ENCODE data around the gene FHIT.
"Not testable (repeated sequence)": the region's sequence is repeated elsewhere in the genome, so short reads cannot be mapped to it uniquely, and the experiment has no call there.

FHIT gene

DNA sequence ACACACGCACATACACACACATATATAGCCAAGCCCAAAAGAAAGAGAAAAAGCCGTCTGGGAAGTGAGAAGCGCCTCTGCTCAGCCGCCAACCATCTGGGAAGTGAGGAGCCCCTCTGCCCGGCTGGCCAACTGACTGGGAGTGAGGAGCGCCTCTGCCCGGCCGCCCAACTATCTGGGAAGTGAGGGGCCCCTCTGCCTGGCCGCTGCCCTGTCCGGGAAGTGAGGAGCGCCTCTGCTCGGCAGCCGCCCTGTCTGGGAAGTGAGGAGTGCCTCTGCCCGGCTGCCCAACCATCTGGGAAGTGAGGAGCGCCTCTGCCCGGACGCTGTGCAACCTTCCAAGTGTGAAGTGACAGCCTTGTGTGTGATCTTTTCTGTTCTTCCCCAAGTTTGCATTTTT lies 49.2 kb downstream of the FHIT start:
- Mint-ChIP-seq H3K4me3 (no peak overlapping the region), H3K27ac (no peak overlapping the region), H3K9me3 (peaks cover 2% of the 10 kb centered on the region), H3K4me1 (ENCODE audit: low read depth) (no peaks in the 10 kb centered on the region), H3K27me3 (no peaks in the 10 kb centered on the region), H3K36me3 (ENCODE audit: low read depth) (no peaks in the 10 kb centered on the region)
- no peak for DNase-seq

DNA sequence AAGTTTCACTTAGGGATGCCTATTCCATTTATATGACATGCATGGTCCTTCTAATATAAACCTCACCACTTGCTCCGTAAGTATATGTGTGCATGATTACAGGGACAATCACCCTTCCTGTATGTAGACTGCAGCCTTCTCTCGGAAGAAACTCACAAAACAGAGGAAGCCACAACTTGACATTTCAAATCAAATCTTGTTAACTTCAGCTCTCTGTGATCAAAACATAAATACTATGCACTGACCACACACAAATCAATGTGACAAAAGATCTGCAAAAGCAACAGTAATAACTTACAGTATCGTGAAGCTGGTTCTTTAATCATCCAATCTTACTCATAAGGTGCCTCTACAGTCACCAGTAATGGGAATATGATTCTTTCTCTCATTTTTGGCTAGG lies 50.2 kb downstream of the FHIT start:
- H3K4me1 Mint-ChIP-seq (ENCODE audit: low read depth): no peaks in the 10 kb centered on the region
- no peaks in the 10 kb centered on the region for H3K36me3 Mint-ChIP-seq (ENCODE audit: low read depth)
- no peak overlapping the region for H3K4me3 Mint-ChIP-seq
- no peak for DNase-seq
- H3K27ac Mint-ChIP-seq: no peak overlapping the region
- H3K27me3 Mint-ChIP-seq: no peaks in the 10 kb centered on the region
- H3K9me3 Mint-ChIP-seq: no peaks in the 10 kb centered on the region

DNA sequence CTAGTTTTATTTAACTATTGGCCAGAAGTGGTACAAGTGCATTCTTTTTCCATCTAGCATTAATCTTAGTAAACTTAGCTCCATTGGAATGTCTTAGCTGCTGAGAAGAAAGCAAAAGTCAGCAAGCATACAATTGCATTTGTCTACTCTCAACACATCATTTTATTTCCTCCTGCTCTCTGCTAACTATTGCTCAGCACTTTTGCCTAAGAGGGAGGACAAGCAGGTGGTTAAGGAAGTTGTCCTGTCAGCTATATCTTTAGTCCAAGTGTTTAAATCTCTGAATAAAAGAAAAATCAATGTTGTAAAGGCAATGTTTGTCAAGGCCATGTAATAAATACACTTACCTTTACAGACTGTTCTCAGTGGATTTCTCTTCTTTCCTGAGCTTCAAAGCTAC lies 51.0 kb downstream of the FHIT start:
- no peaks in the 10 kb centered on the region for H3K9me3 Mint-ChIP-seq
- DNase-seq: no peak
- no peak overlapping the region for H3K27ac Mint-ChIP-seq
- H3K27me3 Mint-ChIP-seq: no peaks in the 10 kb centered on the region
- no peaks in the 10 kb centered on the region for H3K36me3 Mint-ChIP-seq (ENCODE audit: low read depth)
- H3K4me3 Mint-ChIP-seq: no peak overlapping the region
- no peaks in the 10 kb centered on the region for H3K4me1 Mint-ChIP-seq (ENCODE audit: low read depth)

DNA sequence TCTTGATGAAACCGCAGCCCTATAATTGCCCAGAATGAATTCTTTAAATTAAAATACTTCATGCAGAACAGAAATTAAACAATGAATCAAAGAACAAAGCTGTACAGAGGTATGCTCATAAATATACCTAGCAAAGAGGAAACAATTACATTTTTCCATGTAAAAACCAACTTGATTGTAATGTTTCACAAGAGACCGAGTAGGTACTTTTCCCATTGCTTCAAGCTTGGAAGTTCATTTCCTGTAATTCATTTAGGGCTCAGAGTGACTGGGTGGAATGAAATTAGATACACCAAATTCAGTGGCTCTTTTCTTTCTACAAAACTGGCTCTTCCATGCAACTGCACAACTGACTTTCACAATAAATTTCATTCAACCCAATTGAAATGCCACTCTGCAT lies 51.4 kb downstream of the FHIT start:
- Mint-ChIP-seq H3K36me3 (ENCODE audit: low read depth) (no peaks in the 10 kb centered on the region), H3K27ac (no peak overlapping the region), H3K9me3 (no peaks in the 10 kb centered on the region), H3K27me3 (no peaks in the 10 kb centered on the region), H3K4me1 (ENCODE audit: low read depth) (no peaks in the 10 kb centered on the region), H3K4me3 (no peak overlapping the region)
- DNase-seq: no peak

DNA sequence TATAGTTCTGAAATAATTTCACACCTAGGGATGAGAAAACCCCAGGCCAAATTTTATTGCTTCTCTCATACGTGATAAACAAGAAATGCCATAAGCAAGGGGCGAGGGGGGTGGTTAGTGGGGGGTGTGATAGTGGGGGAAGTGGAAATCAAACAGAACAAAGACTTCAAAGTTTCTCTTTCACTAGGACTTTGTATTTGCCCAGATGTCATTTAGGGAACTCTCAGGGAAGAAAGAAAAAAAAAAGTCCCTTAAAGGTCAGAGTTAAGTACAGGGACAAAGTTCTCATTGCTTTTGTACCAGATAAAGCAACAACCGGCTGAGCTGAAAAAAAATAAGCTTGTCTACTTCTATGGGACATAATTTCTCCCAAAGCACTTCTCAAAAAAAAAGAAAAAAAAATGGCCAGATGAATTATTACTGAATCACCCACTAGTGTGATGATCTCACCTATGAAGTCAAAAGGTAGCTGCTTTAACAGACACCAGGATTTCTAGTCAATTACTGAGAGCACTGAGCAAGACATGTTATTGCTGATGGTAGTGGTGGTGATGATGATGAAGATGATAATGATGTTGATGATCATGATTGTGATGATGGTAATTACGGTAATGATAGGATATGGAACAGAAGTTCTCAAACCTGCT lies 56.2 kb downstream of the FHIT start:
- Mint-ChIP-seq H3K27me3 (no peaks in the 10 kb centered on the region), H3K27ac (no peak overlapping the region), H3K36me3 (ENCODE audit: low read depth) (no peaks in the 10 kb centered on the region), H3K4me3 (no peak overlapping the region), H3K4me1 (ENCODE audit: low read depth) (no peaks in the 10 kb centered on the region), H3K9me3 (no peaks in the 10 kb centered on the region)
- no peak for DNase-seq

DNA sequence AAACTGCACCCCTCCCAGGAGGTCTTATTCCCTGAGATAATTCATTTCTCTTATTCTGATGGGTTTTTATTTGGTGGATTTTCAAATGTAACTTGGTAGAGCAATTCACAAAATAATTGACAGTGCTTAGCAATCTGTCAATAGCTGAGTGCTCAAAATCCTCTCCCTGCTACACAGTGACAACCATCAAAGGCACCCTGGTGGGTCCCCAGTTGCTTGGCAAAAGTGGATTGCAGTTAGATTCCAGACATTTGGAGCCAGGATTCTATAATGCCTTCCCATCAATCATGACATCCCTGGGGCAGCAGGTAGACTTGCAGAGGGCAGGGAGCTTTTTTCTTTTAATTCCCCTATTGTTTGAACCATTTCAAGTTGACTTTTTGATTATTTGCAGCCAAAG lies 59.0 kb downstream of the FHIT start:
- Mint-ChIP-seq H3K27ac (no peak overlapping the region), H3K9me3 (no peaks in the 10 kb centered on the region), H3K36me3 (ENCODE audit: low read depth) (no peaks in the 10 kb centered on the region), H3K4me3 (no peak overlapping the region), H3K4me1 (ENCODE audit: low read depth) (no peaks in the 10 kb centered on the region), H3K27me3 (no peaks in the 10 kb centered on the region)
- no peak for DNase-seq

DNA sequence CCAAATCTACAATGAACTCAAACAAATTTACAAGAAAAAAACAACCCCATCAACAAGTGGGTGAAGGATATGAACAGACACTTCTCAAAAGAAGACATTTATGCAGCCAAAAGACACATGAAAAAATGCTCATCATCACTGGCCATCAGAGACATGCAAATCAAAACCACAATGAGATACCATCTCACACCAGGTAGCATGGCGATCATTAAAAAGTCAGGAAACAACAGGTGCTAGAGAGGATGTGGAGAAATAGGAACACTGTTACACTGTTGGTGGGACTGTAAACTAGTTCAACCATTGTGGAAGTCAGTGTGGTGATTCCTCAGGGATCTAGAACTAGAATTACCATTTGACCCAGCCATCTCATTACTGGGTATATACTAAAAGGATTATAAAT lies 61.0 kb downstream of the FHIT start:
- not testable (repeated sequence) for H3K27ac Mint-ChIP-seq; H3K4me3 Mint-ChIP-seq; H3K9me3 Mint-ChIP-seq; H3K36me3 Mint-ChIP-seq (ENCODE audit: low read depth); H3K4me1 Mint-ChIP-seq (ENCODE audit: low read depth); H3K27me3 Mint-ChIP-seq; DNase-seq

DNA sequence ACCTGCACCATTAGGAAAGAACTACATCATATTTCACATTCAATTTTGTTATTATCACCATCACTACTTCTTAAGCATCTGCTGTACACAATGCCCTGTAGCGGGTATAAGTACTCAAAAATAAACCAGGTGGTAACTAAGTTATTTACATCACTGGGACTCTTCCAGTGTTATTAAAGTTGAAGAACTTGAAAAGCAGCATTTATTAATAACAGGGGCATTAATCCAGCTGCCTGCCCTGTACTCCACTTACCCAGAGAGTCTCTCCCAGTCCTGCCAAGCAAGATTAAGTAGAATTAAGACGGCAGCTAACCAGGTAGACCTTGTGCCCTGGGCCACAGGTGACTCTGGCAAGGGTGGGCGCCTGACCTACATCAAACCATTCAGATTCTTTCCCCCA lies 65.2 kb downstream of the FHIT start:
- Mint-ChIP-seq H3K4me3 (no peak overlapping the region), H3K27ac (no peak overlapping the region), H3K4me1 (ENCODE audit: low read depth) (peaks cover 12% of the 10 kb centered on the region), H3K36me3 (ENCODE audit: low read depth) (no peaks in the 10 kb centered on the region), H3K9me3 (no peaks in the 10 kb centered on the region), H3K27me3 (no peaks in the 10 kb centered on the region)
- no peak for DNase-seq

DNA sequence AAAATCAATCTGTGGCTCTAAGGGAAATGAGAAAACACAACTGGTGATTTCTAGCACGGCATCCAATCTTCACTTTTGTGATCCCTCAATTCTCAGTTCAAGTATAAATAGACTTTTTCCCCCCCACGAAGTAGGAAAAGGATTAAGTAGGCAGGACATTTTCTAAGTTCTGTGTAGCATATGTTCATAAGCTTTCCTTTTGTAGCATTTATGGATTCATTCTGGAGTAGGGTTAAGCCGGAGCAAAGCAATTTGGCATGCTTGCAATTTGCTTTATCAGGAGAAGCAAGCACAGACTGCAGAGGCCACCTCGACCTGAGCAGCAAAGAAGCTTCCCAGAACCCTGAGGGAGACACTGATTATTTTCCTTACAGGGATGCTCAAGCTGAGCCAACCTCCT lies 66.3 kb downstream of the FHIT start:
- DNase-seq: no peak
- Mint-ChIP-seq H3K36me3 (ENCODE audit: low read depth) (no peaks in the 10 kb centered on the region), H3K27ac (no peak overlapping the region), H3K4me3 (no peak overlapping the region), H3K27me3 (no peaks in the 10 kb centered on the region), H3K9me3 (no peaks in the 10 kb centered on the region), H3K4me1 (ENCODE audit: low read depth) (peaks cover 12% of the 10 kb centered on the region)

DNA sequence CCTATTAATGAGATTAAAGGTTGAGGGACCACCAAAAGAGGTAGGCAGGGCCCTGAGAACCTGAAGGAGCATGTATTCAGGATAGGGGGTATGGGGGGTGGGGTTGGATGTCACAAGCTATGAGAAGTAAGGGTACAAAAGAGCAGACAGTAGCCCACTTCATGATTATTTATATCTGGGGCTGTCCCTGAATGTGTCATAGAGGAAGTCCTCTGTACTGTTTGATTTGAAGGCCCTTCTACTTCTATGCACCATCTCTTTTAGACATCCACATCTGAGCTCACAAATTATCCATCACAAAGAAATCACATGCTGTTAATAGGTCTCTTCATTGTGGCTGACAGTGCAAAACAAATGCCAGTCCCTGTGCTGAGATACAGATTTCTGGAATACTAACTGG lies 68.6 kb downstream of the FHIT start:
- H3K4me3 Mint-ChIP-seq: no peak overlapping the region
- H3K9me3 Mint-ChIP-seq: no peaks in the 10 kb centered on the region
- no peak overlapping the region for H3K27ac Mint-ChIP-seq
- no peaks in the 10 kb centered on the region for H3K36me3 Mint-ChIP-seq (ENCODE audit: low read depth)
- no peaks in the 10 kb centered on the region for H3K27me3 Mint-ChIP-seq
- H3K4me1 Mint-ChIP-seq (ENCODE audit: low read depth): peaks cover 12% of the 10 kb centered on the region
- DNase-seq: no peak

DNA sequence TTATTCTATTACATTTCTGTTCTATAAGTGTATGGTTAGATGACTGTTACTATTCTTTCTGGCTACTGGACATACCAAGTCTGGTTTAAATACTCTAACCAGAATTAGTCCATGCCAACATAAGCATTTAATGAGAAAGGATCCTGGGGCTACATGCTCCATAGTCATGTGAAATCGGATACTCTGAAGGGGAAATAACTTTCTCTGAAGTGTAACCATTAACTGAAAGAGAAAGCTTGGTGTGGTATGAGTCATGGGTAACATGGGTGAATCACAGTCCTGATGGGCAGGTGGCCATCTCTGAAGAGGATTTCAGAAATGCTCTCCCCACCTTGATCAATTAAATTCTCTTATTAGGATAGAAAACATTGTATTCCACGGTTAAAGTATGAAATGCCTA lies 69.4 kb downstream of the FHIT start:
- no peaks in the 10 kb centered on the region for H3K27me3 Mint-ChIP-seq
- H3K4me3 Mint-ChIP-seq: no peak overlapping the region

DNA sequence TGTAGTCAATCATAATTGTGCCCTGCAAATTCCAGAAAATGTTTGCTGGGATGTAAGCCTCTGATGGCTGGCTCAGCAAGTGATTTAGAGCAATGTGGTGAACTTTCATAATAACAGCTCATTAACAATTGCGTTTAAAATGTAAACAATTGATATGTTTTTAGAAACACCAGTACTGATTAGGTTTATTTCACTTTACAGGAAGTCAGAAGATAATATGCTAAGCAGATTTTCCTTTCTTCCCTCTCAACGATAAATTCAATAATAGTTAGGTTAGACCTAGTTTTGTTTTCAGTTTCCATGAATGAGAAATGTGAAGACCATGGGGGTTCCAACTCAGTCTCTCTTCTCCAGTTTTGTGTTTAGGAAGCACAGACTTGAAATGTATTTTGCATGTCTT lies 71.0 kb downstream of the FHIT start:
- no peak overlapping the region for H3K27ac Mint-ChIP-seq
- peaks cover 12% of the 10 kb centered on the region for H3K4me1 Mint-ChIP-seq (ENCODE audit: low read depth)
- no peaks in the 10 kb centered on the region for H3K27me3 Mint-ChIP-seq
- DNase-seq: no peak
- H3K36me3 Mint-ChIP-seq (ENCODE audit: low read depth): no peaks in the 10 kb centered on the region
- H3K4me3 Mint-ChIP-seq: no peak overlapping the region
- no peaks in the 10 kb centered on the region for H3K9me3 Mint-ChIP-seq

More for the DNA sequence above, 69.4 kb downstream of the FHIT start:
- Mint-ChIP-seq H3K27ac (no peak overlapping the region), H3K9me3 (no peaks in the 10 kb centered on the region), H3K4me1 (ENCODE audit: low read depth) (peaks cover 12% of the 10 kb centered on the region), H3K36me3 (ENCODE audit: low read depth) (no peaks in the 10 kb centered on the region)
- DNase-seq: no peak

DNA sequence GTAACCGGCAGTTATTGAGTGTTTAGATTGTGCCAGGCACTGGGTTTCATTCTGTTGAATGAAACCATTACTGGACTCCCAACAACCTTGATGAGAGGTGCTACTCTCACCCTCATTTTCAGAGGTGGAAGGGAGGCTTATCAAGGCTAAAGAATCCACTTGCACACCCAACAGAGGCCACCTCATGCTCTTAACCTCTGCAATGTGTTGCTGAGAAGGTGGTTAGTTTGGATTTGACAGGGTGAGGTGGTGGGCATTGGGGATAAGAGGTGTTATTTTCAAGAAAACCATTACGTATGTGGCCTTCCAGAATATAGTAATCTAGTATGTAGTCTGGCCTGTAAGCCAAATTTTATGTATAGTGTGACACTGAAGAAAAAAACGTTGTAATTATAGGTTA lies 73.1 kb downstream of the FHIT start:
- Mint-ChIP-seq H3K4me1 (ENCODE audit: low read depth) (peaks cover 12% of the 10 kb centered on the region), H3K4me3 (no peak overlapping the region), H3K9me3 (no peaks in the 10 kb centered on the region), H3K36me3 (ENCODE audit: low read depth) (no peaks in the 10 kb centered on the region), H3K27ac (no peak overlapping the region), H3K27me3 (no peaks in the 10 kb centered on the region)
- no peak for DNase-seq

DNA sequence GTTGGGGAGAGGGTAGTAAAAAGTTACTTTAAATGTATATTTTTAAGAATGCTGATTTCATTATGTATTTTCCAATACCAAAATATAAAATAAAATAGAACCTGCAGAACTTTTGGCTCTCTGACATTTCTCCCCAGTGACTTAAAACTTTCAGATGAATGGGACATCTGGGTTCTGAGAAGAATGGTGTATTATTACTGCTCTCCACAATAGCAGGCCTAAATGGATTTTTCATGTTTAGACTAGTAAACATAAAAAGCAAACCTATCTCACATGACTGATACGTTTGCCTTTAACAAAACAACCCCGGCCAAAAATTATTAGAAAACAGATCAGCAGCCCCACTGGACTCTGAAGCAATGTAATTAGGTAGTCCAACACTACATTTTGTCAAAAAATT lies 73.8 kb downstream of the FHIT start:
- DNase-seq: no peak
- H3K4me3 Mint-ChIP-seq: no peak overlapping the region
- peaks cover 8% of the 10 kb centered on the region for H3K4me1 Mint-ChIP-seq (ENCODE audit: low read depth)
- no peak overlapping the region for H3K27ac Mint-ChIP-seq
- H3K36me3 Mint-ChIP-seq (ENCODE audit: low read depth): no peaks in the 10 kb centered on the region
- H3K9me3 Mint-ChIP-seq: no peaks in the 10 kb centered on the region
- H3K27me3 Mint-ChIP-seq: no peaks in the 10 kb centered on the region

DNA sequence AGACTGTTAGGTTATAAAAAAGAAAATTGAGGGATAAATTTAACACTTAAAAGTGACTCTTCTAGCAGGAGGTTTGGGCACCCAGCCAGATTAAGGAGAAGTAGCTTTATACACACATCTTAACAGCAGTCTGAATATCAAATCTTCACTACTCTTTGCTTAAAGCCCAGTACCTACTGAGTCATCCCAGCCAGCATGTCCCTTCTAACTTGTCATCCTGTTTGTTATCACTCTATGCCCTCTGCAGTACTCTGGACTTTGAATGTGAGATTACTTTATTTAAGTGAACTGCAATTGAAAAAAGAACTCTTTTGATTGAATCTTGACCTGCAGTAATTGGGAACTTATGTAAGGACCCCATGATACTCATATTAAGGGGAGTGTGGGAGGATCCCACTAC lies 77.6 kb downstream of the FHIT start:
- no peaks in the 10 kb centered on the region for H3K36me3 Mint-ChIP-seq (ENCODE audit: low read depth)
- H3K9me3 Mint-ChIP-seq: no peaks in the 10 kb centered on the region
- H3K27ac Mint-ChIP-seq: no peak overlapping the region
- no peaks in the 10 kb centered on the region for H3K4me1 Mint-ChIP-seq (ENCODE audit: low read depth)
- no peak for DNase-seq
- H3K4me3 Mint-ChIP-seq: no peak overlapping the region
- no peaks in the 10 kb centered on the region for H3K27me3 Mint-ChIP-seq

DNA sequence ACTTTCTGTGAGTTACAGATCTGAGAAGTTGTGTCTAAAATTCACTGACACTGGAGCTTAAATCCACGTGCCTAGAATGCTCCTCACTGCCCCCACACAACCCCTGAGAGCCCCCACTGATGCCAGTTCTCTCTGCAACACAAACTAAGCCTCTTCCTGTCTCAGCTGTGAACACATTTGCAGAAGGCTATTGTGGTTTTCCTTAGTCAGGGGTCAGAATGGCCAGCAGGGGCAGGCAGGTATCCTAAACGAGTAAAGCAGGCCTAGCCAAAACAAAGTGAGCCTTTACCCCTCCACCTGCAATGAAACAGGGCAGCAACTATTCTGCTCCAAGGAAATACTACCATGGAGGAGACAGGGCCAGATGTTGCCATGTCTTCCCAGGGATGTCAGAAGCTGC lies 78.6 kb downstream of the FHIT start:
- no peaks in the 10 kb centered on the region for H3K27me3 Mint-ChIP-seq
- DNase-seq: no peak
- H3K27ac Mint-ChIP-seq: no peak overlapping the region
- H3K36me3 Mint-ChIP-seq (ENCODE audit: low read depth): no peaks in the 10 kb centered on the region
- no peaks in the 10 kb centered on the region for H3K9me3 Mint-ChIP-seq
- H3K4me1 Mint-ChIP-seq (ENCODE audit: low read depth): no peaks in the 10 kb centered on the region
- H3K4me3 Mint-ChIP-seq: no peak overlapping the region

Data from activated T-cell treated with anti-CD3 and anti-CD28 coated beads, Interleukin-2, amount 50 U/mL, for 24 hours (primary cell).